HG03439 (cell line): ENCODE results near the gene PPP1R37.

Experiments
- ATAC-seq: cut with Tn5 transposase; IDR thresholded peaks from one replicate; pipeline ENCODE4 v1.9.1; 2021; ENCODE audit warnings: mild to moderate bottlenecking, moderate library complexity; ENCODE audit not compliant: unreplicated experiment

Gene PPP1R37

GRCh38 chr19:45186509-45187334 lies 93.7 kb downstream of the PPP1R37 start:
- ATAC-seq = no peak

GRCh38 chr19:45187421-45188100 lies 94.6 kb downstream of the PPP1R37 start:
- ATAC-seq = no peak

- no peak for ATAC-seq
Measured at GRCh38 chr19:45189971-45190370, 97.0 kb downstream of the PPP1R37 start.

- no peak for ATAC-seq
Measured at GRCh38 chr19:45191375-45191774, 98.4 kb downstream of the PPP1R37 start.

GRCh38 chr19:45195764-45196163 lies 102.8 kb downstream of the PPP1R37 start:
- no peak for ATAC-seq
